ENCODE data around the gene IL36G.

- no peak for TF ChIP-seq CTCF (conservative IDR thresholded peaks at IDR 0.05 in 1 of 2, IDR thresholded peaks at IDR 0.05 in 1 of 2; ENCODE audit: low read depth in 1 of 2, low read length in 2 of 2)
- TF ChIP-seq EZH2 (IDR thresholded peaks at IDR 0.05; ENCODE audit: low read length, missing control alignments), result no peak
Observed at GRCh38 chr2:113025737-113026136, 47.9 kb downstream of the IL36G start.
